Lower leg skin (tissue), 4 donors: Measurements from ENCODE around the gene ZEB1. TPM values are rescaled to one million over a fixed set of nuclear protein-coding genes. Genes with fewer than 3 reads are reported as not detected.

Experiments
- DNase-seq, 2 donors: peaks; one replicate each; pipeline ENCODE4 v3.0.0-alpha.2; 2019; ENCODE audit warnings: low spot score in 2 of 2
- H3K4me3 ChIP-seq: fragments of 200-600 bp; sonication (generic); 2 replicates; pipeline ENCODE4 v1.5.1; 2017; ENCODE audit warnings: mild to moderate bottlenecking, low read depth; ENCODE audit not compliant: poor library complexity, severe bottlenecking
- CTCF ChIP-seq, 3 donors: fragments of 450-650 bp; IDR thresholded peaks; one replicate each; pipeline ENCODE4 v1.5.1; 2016; ENCODE audit warnings: antibody characterized with exemption in 3 of 3, mild to moderate bottlenecking in 3 of 3, moderate library complexity in 2 of 3
- POLR2A ChIP-seq, 2 donors: fragments of 450-650 bp; IDR thresholded peaks; one replicate each; pipeline ENCODE4 v1.6.1; 2016 to 2017; ENCODE audit warnings: antibody characterized with exemption in 2 of 2, mild to moderate bottlenecking in 1 of 2, moderate library complexity in 1 of 2
- WGBS, 2 donors: methylation state at CpG; one replicate each; pipeline ENCODE4 v1.1.5; 2018; 5-methylcytosine and 5-hydroxymethylcytosine counted together
- intact Hi-C: fragments of 100-400 bp; cut with DNase I; formaldehyde crosslinking; loops from one replicate; pipeline ENCODE4 v1.15.0; 2023; ENCODE audit warnings: low total_unique reads
- total RNA-seq, 4 donors: library from RNA; depleted of rRNA; stranded (reverse); fragments of >200 nt; gene quantifications; one replicate each; pipeline ENCODE4 v1.1.0, GENCODE V29; 2016

Gene ZEB1
- total RNA-seq, 4 donors from 2014 or later, result 7.1 to 28.7 (median 10.6) TPM

GRCh38 chr10:31413325-31413724 is 94.3 kb downstream of the ZEB1 start:
- intact Hi-C loops, result no loop called here
- no peak for DNase-seq
- TF ChIP-seq POLR2A (IDR thresholded peaks at IDR 0.05) (no peak), CTCF (IDR thresholded peaks at IDR 0.05) (no peak)
- 72 to 79% methylated on average over 1 of the region's 1 CpG for WGBS, 2 donors
- no peak overlapping the region for H3K4me3 ChIP-seq

- no peak for DNase-seq
- intact Hi-C loops, result no loop called here
- TF ChIP-seq CTCF (IDR thresholded peaks at IDR 0.05), result no peak
- no peak for TF ChIP-seq POLR2A (IDR thresholded peaks at IDR 0.05)
- H3K4me3 ChIP-seq, result no peak overlapping the region
- 94 to 95% methylated on average over 2 of the region's 2 CpGs for WGBS, 2 donors
These were observed 99.5 kb downstream of the ZEB1 start for GRCh38 chr10:31418481-31418880.

- H3K4me3 ChIP-seq, result no peak overlapping the region
- intact Hi-C loops, result no loop called here
- no peak for TF ChIP-seq POLR2A (IDR thresholded peaks at IDR 0.05)
- TF ChIP-seq CTCF (IDR thresholded peaks at IDR 0.05), result no peak
- 61 to 79% methylated on average over 4 of the region's 4 CpGs for WGBS, 2 donors
- DNase-seq, result no peak
These were observed 100.5 kb downstream of the ZEB1 start for GRCh38 chr10:31419394-31420063.

GRCh38 chr10:31421322-31421721 is 102.3 kb downstream of the ZEB1 start:
- no peak overlapping the region for H3K4me3 ChIP-seq
- WGBS, 2 donors, result 91 to 95% methylated on average over 1 of the region's 1 CpG
- intact Hi-C loops, result no loop called here
- DNase-seq, result no peak
- no peak for TF ChIP-seq POLR2A (IDR thresholded peaks at IDR 0.05)
- no peak for TF ChIP-seq CTCF (IDR thresholded peaks at IDR 0.05)

GRCh38 chr10:31422634-31423033 is 103.6 kb downstream of the ZEB1 start:
- TF ChIP-seq CTCF (IDR thresholded peaks at IDR 0.05) (no peak), POLR2A (IDR thresholded peaks at IDR 0.05) (no peak)
- no peak for DNase-seq
- intact Hi-C loops, result no loop called here
- 97% methylated on average over 2 of the region's 2 CpGs for WGBS, 2 donors
- H3K4me3 ChIP-seq, result no peak overlapping the region

- no peak for DNase-seq
- no peak overlapping the region for H3K4me3 ChIP-seq
- WGBS, 2 donors, result 74 to 82% methylated on average over 1 of the region's 1 CpG
- no peak for TF ChIP-seq CTCF (IDR thresholded peaks at IDR 0.05)
- no peak for TF ChIP-seq POLR2A (IDR thresholded peaks at IDR 0.05)
- intact Hi-C loops, result no loop called here
These were observed 105.5 kb downstream of the ZEB1 start for GRCh38 chr10:31424473-31424872.
